Neural crest cell (in vitro differentiated cells): Measurements from ENCODE around the gene DACH1. TPM values are rescaled to one million over a fixed set of nuclear protein-coding genes. Genes with fewer than 3 reads are reported as not detected.

ENCODE experiments used
- DNase-seq: peaks from one replicate; pipeline ENCODE4 v3.0.0; 2021; ENCODE audit warnings: low read depth, mixed read lengths, low spot score
- H3K27ac Mint-ChIP-seq: one replicate; pipeline ENCODE4 v1.8.0; 2021; ENCODE audit warnings: mild to moderate bottlenecking, mixed read lengths; ENCODE audit not compliant: unreplicated experiment
- H3K27me3 Mint-ChIP-seq: 2 replicates; pipeline ENCODE4 v1.8.0; 2021; ENCODE audit warnings: low read depth, mild to moderate bottlenecking, mixed read lengths
- H3K36me3 Mint-ChIP-seq: 2 replicates; pipeline ENCODE4 v1.8.0; 2021; ENCODE audit warnings: low read depth, mild to moderate bottlenecking, mixed read lengths
- H3K4me1 Mint-ChIP-seq: 2 replicates; pipeline ENCODE4 v1.8.0; 2021; ENCODE audit warnings: mixed read lengths
- H3K4me3 Mint-ChIP-seq: one replicate; pipeline ENCODE4 v1.8.0; 2021; ENCODE audit warnings: mild to moderate bottlenecking, mixed read lengths
- H3K9me3 Mint-ChIP-seq: 2 replicates; pipeline ENCODE4 v1.8.0; 2021; ENCODE audit warnings: mixed read lengths
- CTCF ChIP-seq: fragments of 200-600 bp; sonication (generic); conservative IDR thresholded peaks from 2 replicates; pipeline ENCODE4 v1.5.0; 2021; ENCODE audit warnings: antibody characterized with exemption, mild to moderate bottlenecking
- total RNA-seq: library from RNA; stranded (reverse); gene quantifications from 2 replicates; pipeline ENCODE4 v1.2.1, GENCODE V29; 2021

DACH1 gene
- total RNA-seq, 1 donor from 2014 or later = 23.7 TPM

GRCh38 chr13:71775966-71776365, 91.0 kb downstream of the DACH1 start:
- no peak for TF ChIP-seq CTCF
- Mint-ChIP-seq H3K4me1 (peaks cover 6% of the 10 kb centered on the region), H3K36me3 (no peaks in the 10 kb centered on the region), H3K27me3 (no peaks in the 10 kb centered on the region), H3K4me3 (no peak overlapping the region), H3K9me3 (no peaks in the 10 kb centered on the region), H3K27ac (no peak overlapping the region)
- DNase-seq = no peak

- H3K4me3 Mint-ChIP-seq = no peak overlapping the region
- no peaks in the 10 kb centered on the region for H3K9me3 Mint-ChIP-seq
- TF ChIP-seq CTCF = no peak
- no peaks in the 10 kb centered on the region for H3K27me3 Mint-ChIP-seq
- H3K27ac Mint-ChIP-seq = no peak overlapping the region
- peaks cover 6% of the 10 kb centered on the region for H3K4me1 Mint-ChIP-seq
- no peak for DNase-seq
- no peaks in the 10 kb centered on the region for H3K36me3 Mint-ChIP-seq
These were observed 92.1 kb downstream of the DACH1 start for GRCh38 chr13:71774863-71775262.

GRCh38 chr13:71773531-71773930, 93.5 kb downstream of the DACH1 start:
- Mint-ChIP-seq H3K27me3 (no peaks in the 10 kb centered on the region), H3K36me3 (no peaks in the 10 kb centered on the region), H3K27ac (no peak overlapping the region), H3K4me3 (no peak overlapping the region), H3K4me1 (peaks cover 6% of the 10 kb centered on the region), H3K9me3 (no peaks in the 10 kb centered on the region)
- no peak for DNase-seq
- no peak for TF ChIP-seq CTCF

- no peak overlapping the region for H3K4me3 Mint-ChIP-seq
These were observed 94.6 kb downstream of the DACH1 start for GRCh38 chr13:71772361-71772760.

GRCh38 chr13:71771144-71771543, 95.9 kb downstream of the DACH1 start:
- Mint-ChIP-seq H3K9me3 (no peaks in the 10 kb centered on the region), H3K27ac (no peak overlapping the region), H3K4me3 (no peak overlapping the region), H3K36me3 (no peaks in the 10 kb centered on the region), H3K4me1 (peaks cover 6% of the 10 kb centered on the region), H3K27me3 (no peaks in the 10 kb centered on the region)
- DNase-seq = no peak
- no peak for TF ChIP-seq CTCF

More at GRCh38 chr13:71772361-71772760, 94.6 kb downstream of the DACH1 start:
- no peaks in the 10 kb centered on the region for H3K36me3 Mint-ChIP-seq
- TF ChIP-seq CTCF = no peak
- no peak overlapping the region for H3K27ac Mint-ChIP-seq
- no peaks in the 10 kb centered on the region for H3K27me3 Mint-ChIP-seq
- DNase-seq = no peak
- H3K9me3 Mint-ChIP-seq = no peaks in the 10 kb centered on the region
- H3K4me1 Mint-ChIP-seq = peaks cover 6% of the 10 kb centered on the region

- Mint-ChIP-seq H3K4me1 (peaks cover 6% of the 10 kb centered on the region), H3K9me3 (no peaks in the 10 kb centered on the region)
- no peak for DNase-seq
These were observed 96.3 kb downstream of the DACH1 start for GRCh38 chr13:71770710-71771109.

More at GRCh38 chr13:71770710-71771109, 96.3 kb downstream of the DACH1 start:
- no peaks in the 10 kb centered on the region for H3K27me3 Mint-ChIP-seq
- no peak overlapping the region for H3K27ac Mint-ChIP-seq
- no peaks in the 10 kb centered on the region for H3K36me3 Mint-ChIP-seq
- no peak for TF ChIP-seq CTCF
- H3K4me3 Mint-ChIP-seq = no peak overlapping the region
